ENCODE results near the gene LSM8. TPM values are rescaled to one million over a fixed set of nuclear protein-coding genes. Genes with fewer than 3 reads are reported as not detected.

The LSM8 gene
- total RNA-seq, 1 experiment from 2014 or later, result 53.8 TPM

DNA sequence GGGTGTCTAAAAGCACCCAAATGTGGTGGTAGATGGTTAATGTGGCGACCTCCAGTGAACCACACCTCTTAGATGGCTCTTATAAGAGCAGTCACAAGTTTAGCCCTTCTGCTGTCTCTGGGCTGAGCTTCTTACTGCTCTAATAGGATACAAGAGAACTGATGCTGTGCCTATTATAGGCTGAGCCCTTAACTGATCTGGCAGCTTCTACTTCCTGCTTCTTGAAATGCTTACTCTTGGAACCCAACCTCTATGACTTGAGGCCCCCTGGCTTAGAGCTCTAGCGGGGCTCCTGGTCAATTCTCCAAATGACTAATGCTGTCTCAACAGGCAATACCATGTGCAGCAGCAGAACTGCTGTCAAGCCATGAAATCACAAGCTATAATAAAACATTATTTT, 35.0 kb upstream of the LSM8 start:
- Mint-ChIP-seq H3K9me3 (ENCODE audit: low read depth, unreplicated experiment) (no peaks in the 10 kb centered on the region), H3K36me3 (ENCODE audit: insufficient read depth, unreplicated experiment) (no peaks in the 10 kb centered on the region), H3K4me1 (ENCODE audit: low read depth, unreplicated experiment) (no peaks in the 10 kb centered on the region), H3K4me3 (ENCODE audit: low read depth, unreplicated experiment) (no peak overlapping the region), H3K27me3 (ENCODE audit: unreplicated experiment) (no peaks in the 10 kb centered on the region), H3K27ac (ENCODE audit: unreplicated experiment) (no peak overlapping the region)
- CTCF ChIA-PET, result interaction anchor here (0.6 to 1.1 kb wide), 2 partner anchors 156 to 374 kb away, joined by 3 to 4 read pairs; no protein-coding TSS in a partner anchor
- BruUV-seq (replicated peaks), result no TSS peak
- intact Hi-C loops (cut with micrococcal nuclease; ENCODE audit: unreplicated experiment), result no loop called here
- no peak for DNase-seq
- TF ChIP-seq, protein P1, sequence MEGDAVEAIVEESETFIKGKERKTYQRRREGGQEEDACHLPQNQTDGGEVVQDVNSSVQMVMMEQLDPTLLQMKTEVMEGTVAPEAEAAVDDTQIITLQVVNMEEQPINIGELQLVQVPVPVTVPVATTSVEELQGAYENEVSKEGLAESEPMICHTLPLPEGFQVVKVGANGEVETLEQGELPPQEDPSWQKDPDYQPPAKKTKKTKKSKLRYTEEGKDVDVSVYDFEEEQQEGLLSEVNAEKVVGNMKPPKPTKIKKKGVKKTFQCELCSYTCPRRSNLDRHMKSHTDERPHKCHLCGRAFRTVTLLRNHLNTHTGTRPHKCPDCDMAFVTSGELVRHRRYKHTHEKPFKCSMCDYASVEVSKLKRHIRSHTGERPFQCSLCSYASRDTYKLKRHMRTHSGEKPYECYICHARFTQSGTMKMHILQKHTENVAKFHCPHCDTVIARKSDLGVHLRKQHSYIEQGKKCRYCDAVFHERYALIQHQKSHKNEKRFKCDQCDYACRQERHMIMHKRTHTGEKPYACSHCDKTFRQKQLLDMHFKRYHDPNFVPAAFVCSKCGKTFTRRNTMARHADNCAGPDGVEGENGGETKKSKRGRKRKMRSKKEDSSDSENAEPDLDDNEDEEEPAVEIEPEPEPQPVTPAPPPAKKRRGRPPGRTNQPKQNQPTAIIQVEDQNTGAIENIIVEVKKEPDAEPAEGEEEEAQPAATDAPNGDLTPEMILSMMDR (IDR thresholded peaks at IDR 0.05; ENCODE audit: unreplicated experiment), result no peak

DNA sequence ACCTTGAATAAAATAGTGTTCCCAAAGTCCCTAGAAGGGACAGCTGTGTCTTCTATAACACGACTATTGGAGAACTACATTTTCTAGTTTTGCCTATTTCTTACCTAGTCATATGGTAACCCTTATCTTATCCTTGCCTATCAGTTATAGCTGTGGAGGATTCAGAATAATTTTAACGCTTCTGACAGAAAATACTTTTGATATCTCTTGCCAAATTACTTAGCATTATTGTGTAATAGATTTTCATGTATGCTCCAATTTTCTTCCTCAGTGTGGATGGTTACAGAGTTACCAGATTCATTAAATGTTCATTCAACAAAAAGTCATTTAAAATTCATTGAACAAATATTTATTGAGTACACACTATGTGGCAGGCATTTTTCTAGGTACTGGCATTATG, 34.6 kb upstream of the LSM8 start:
- H3K4me3 Mint-ChIP-seq (ENCODE audit: low read depth, unreplicated experiment), result no peak overlapping the region
- intact Hi-C loops (cut with micrococcal nuclease; ENCODE audit: unreplicated experiment), result no loop called here
- no peaks in the 10 kb centered on the region for H3K36me3 Mint-ChIP-seq (ENCODE audit: insufficient read depth, unreplicated experiment)
- peaks cover under 1% of the 10 kb centered on the region for H3K27me3 Mint-ChIP-seq (ENCODE audit: unreplicated experiment)
- DNase-seq, result no peak
- CTCF ChIA-PET, result interaction anchor here (1.1 kb wide), 1 partner anchor 156 kb away, joined by 4 read pairs; no protein-coding TSS in a partner anchor
- no peak overlapping the region for H3K27ac Mint-ChIP-seq (ENCODE audit: unreplicated experiment)
- no peaks in the 10 kb centered on the region for H3K4me1 Mint-ChIP-seq (ENCODE audit: low read depth, unreplicated experiment)
- BruUV-seq (replicated peaks), result no TSS peak
- no peaks in the 10 kb centered on the region for H3K9me3 Mint-ChIP-seq (ENCODE audit: low read depth, unreplicated experiment)
- TF ChIP-seq, protein P1 (IDR thresholded peaks at IDR 0.05; ENCODE audit: unreplicated experiment), result no peak

DNA sequence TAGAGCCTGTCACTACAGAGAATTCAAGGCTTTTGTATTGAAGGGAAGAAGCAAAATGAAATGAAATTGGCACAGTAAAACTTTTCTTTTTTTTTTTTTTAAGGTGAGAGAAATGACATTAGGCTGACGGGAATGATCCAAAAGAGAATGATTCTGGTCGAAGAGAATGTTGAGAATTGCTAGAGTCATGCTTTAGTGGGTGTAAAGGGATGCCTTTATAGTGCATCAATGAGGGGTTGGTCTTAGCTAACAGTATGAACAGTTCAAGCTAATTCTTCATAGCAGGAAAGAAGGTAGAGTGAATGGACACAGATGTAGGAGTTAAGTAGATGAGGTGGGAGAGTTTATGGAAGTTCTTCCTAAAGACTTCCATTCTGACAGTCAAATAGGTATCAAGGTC, 32.3 kb upstream of the LSM8 start:
- CTCF ChIA-PET, result interaction anchor here (0.7 kb wide), 1 partner anchor 256 kb away, joined by 3 read pairs; no protein-coding TSS in a partner anchor
- BruUV-seq (replicated peaks), result no TSS peak
- Mint-ChIP-seq H3K27ac (ENCODE audit: unreplicated experiment) (no peak overlapping the region), H3K4me3 (ENCODE audit: low read depth, unreplicated experiment) (no peak overlapping the region), H3K27me3 (ENCODE audit: unreplicated experiment) (peaks cover 19% of the 10 kb centered on the region), H3K4me1 (ENCODE audit: low read depth, unreplicated experiment) (no peaks in the 10 kb centered on the region), H3K9me3 (ENCODE audit: low read depth, unreplicated experiment) (no peaks in the 10 kb centered on the region), H3K36me3 (ENCODE audit: insufficient read depth, unreplicated experiment) (no peaks in the 10 kb centered on the region)
- intact Hi-C loops (cut with micrococcal nuclease; ENCODE audit: unreplicated experiment), result loop anchor here (5.0 to 10.0 kb wide), 3 partner anchors 204 to 547 kb away; no protein-coding TSS in a partner anchor
- TF ChIP-seq, protein P1 (IDR thresholded peaks at IDR 0.05; ENCODE audit: unreplicated experiment), result no peak
- DNase-seq, result no peak

DNA sequence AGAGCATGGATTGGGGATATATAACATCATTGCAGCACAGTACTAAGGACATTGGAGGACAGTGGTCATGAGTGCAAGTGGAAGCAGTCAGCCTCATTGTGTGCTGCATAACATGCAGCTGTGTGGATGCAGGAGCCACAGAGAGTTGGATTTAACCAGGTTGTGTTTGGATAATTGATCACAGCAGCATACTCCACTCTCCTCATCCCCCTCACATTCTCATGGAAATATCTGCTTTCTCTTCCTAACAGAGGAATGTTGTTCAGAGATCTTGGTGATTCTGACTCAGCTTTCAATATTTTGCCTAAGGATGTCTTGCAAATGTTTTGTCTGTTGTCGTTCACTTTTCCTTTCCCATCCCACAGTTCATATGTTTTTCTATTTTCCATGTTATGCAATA, 31.8 kb upstream of the LSM8 start:
- CTCF ChIA-PET, result interaction anchor here (0.7 kb wide), 1 partner anchor 214 kb away, joined by 3 read pairs; no protein-coding TSS in a partner anchor
- TF ChIP-seq, protein P1 (IDR thresholded peaks at IDR 0.05; ENCODE audit: unreplicated experiment), result no peak
- H3K4me1 Mint-ChIP-seq (ENCODE audit: low read depth, unreplicated experiment), result no peaks in the 10 kb centered on the region
- H3K36me3 Mint-ChIP-seq (ENCODE audit: insufficient read depth, unreplicated experiment), result no peaks in the 10 kb centered on the region
- H3K4me3 Mint-ChIP-seq (ENCODE audit: low read depth, unreplicated experiment), result no peak overlapping the region
- BruUV-seq (replicated peaks), result no TSS peak
- intact Hi-C loops (cut with micrococcal nuclease; ENCODE audit: unreplicated experiment), result loop anchor here (5.0 to 10.0 kb wide), 3 partner anchors 205 to 547 kb away; no protein-coding TSS in a partner anchor
- H3K9me3 Mint-ChIP-seq (ENCODE audit: low read depth, unreplicated experiment), result no peaks in the 10 kb centered on the region
- peaks cover 19% of the 10 kb centered on the region for H3K27me3 Mint-ChIP-seq (ENCODE audit: unreplicated experiment)
- H3K27ac Mint-ChIP-seq (ENCODE audit: unreplicated experiment), result no peak overlapping the region
- no peak for DNase-seq
